Activated CD8-positive, alpha-beta memory T cell treated with anti-CD3 and anti-CD28 coated beads for 1 hour (primary cell): ENCODE data around the gene MRPL43.
"Not testable (repeated sequence)": the region's sequence is repeated elsewhere in the genome, so short reads cannot be mapped to it uniquely, and the experiment has no call there.

Experiments
- DNase-seq, 2 donors: peaks; one replicate each; pipeline ENCODE4 v3.0.0-alpha.2; 2020; ENCODE audit warnings: low read depth in 1 of 2; ENCODE audit errors: extremely low read depth in 1 of 2

MRPL43 gene

DNA sequence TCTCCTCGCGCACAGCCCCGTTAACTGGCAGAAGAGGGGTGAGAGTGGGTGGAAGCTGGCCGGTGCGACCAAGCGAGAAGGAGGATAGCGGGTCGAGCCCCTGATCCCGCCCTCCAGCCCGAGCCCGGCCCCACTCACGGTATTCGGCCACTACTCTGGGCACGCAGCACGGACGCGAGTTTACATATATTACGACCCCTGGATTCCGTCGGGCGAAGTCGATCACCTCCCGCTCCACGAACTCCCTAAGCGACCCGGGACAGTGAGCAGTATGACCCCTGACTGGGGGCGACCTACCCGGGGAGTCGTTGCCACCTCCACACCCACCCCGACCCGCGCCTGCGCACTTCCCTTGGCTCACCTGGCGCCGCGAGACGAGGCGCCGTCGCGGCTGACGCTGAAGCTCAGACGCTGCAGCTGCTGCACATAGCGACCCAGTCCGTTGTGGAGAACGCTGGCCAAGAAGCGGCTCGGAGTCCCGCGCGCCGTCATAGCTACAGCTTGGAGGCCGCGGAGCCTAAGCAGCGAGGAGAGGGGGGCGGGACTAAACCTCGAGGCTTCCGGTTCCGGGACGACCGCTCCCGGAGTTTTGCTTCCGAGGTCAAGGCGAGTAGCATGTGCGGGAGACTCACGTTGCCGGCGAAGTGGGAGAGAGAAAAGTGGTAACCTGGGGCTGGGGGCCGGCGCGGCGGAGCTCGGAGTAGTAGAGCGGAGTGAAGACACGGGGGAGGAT, at the start of gene MRPL43, which contains the start of gene TWNK:
Gene MRPL43, minus strand, starts transcription at position 546 of the 733 bp plus-strand sequence. Its CDS starts 54 bp downstream, at position 492.
Gene TWNK, plus strand, starts transcription at position 592 of the 733 bp plus-strand sequence. CDS start 668 bp downstream, outside the sequence.
- DNase-seq = peak in 1 of 2 donors; percentile 73

GRCh38 chr10:101036726-101037125, 49.4 kb upstream of the MRPL43 start:
- no peak for DNase-seq

DNA sequence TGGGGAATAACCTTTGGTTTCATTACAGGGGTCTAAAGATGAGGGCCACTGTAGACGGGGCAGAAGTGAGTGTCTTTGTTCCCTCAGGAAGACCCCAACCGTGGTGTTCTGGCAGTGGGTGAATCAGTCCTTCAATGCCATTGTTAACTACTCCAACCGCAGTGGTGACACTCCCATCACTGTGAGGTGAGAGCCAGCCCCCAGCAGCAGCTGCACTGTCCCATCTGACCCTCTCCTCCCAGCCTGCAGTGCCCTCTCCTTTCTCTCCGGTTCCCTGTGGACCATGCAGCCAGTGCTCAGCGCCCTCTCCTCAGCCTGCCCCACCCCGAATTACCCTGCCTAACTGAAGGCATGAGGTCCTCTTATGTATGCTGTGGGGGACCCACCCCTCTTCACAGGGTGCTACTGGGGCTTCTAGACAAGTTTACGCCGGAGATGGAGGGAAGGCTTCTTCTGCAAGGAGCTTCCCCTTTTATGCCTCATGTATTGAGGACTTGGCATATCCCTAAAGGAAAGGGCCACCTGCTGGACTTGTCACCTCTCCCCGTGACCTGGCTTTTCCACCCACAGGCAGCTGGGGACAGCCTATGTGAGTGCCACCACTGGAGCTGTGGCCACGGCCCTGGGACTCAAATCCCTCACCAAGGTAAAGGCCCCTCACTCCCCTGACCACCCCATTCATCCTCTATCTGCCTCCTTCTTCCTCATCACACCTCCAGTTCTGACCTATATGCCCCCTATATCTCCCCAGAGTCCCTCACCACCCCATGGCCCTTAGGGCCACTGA, 48.8 kb upstream of the MRPL43 start:
- no peak for DNase-seq

GRCh38 chr10:101035314-101035713, 48.0 kb upstream of the MRPL43 start:
- DNase-seq = no peak

- not testable (repeated sequence) for DNase-seq
These were observed 47.1 kb upstream of the MRPL43 start for GRCh38 chr10:101034404-101034803.

GRCh38 chr10:101033276-101033675, 46.0 kb upstream of the MRPL43 start:
- DNase-seq = no peak

DNA sequence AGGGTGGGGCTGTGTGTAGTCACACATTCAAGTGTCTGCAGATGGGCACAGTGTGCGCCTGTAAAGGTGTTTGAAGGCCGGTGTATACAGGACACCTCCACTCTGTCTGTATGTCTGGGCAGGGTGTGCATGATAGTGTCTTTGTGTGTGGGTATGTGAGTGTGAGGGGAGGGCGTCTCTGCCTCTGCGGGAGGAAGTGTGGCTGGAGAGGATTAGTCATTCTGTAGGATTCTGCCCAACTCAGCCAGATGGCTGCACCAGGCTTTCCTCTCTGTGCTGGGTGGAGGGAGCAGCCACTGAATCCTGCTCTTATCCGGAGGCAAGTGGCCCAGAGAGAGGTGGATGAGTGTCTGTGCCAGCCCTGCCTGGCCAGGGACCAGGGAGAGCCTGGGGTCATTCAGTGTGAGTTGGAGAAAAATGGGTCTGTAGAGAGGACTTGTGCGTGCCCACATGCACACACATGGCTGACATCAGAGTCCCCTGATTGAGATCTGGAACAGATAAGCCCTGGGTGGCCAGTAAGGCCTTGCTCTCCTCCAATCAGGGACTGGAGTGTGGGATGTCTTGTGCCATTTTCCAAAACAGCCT, 45.4 kb upstream of the MRPL43 start:
- peak in 1 of 2 donors; percentile 40 for DNase-seq

GRCh38 chr10:101031796-101032636, 44.7 kb upstream of the MRPL43 start:
- DNase-seq = peak in 1 of 2 donors; percentile 73

GRCh38 chr10:101031128-101031795, 44.0 kb upstream of the MRPL43 start, which contains the start of the genes PDZD7 and SFXN3:
Gene PDZD7, minus strand, starts transcription at chr10:101031129. Its CDS starts 910 bp downstream, at chr10:101030219.
Gene SFXN3, plus strand, starts transcription at chr10:101031234. Its CDS starts 3,461 bp downstream, at chr10:101034695.
- peak; percentile 92 to 96 for DNase-seq

- DNase-seq = no peak
These were observed 43.3 kb upstream of the MRPL43 start for GRCh38 chr10:101030496-101031127.

DNA sequence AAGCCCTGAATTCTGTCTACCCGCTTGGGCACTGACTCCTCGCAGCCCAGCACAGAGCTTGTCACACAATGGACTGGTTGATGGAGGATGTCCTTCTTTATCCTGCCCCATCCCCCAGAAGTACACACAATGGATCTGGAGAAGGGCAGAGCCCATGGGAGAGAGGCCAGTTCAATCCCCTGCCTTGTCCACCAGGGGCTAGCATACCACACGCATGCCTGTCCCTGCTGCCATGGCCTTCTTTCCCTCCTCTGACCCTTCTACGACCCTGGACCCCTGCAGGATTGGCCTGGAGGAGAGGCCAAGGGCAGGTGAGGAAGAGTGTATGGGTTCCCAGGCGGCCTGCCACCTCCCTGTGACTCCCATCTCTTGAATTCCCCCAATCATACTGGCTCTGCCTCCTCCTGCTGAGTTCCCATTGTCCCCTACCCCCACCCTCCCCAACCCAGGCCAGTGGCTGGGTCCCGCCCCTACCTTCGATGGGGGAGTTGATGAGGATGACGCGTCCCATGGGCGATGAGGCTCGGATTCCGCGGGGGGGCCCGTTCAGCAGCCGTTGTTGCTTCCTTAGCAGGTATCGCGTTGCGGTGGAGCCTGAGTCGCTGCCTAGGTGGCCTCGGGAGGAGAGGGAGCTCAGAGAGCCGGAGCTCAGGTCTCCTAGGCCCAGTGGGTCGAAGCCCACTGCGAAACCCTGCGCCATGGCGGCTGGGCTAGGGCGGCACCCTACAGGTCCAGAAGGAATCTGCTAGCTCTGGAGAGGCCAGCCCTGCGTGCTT, 42.4 kb upstream of the MRPL43 start:
- no peak for DNase-seq

DNA sequence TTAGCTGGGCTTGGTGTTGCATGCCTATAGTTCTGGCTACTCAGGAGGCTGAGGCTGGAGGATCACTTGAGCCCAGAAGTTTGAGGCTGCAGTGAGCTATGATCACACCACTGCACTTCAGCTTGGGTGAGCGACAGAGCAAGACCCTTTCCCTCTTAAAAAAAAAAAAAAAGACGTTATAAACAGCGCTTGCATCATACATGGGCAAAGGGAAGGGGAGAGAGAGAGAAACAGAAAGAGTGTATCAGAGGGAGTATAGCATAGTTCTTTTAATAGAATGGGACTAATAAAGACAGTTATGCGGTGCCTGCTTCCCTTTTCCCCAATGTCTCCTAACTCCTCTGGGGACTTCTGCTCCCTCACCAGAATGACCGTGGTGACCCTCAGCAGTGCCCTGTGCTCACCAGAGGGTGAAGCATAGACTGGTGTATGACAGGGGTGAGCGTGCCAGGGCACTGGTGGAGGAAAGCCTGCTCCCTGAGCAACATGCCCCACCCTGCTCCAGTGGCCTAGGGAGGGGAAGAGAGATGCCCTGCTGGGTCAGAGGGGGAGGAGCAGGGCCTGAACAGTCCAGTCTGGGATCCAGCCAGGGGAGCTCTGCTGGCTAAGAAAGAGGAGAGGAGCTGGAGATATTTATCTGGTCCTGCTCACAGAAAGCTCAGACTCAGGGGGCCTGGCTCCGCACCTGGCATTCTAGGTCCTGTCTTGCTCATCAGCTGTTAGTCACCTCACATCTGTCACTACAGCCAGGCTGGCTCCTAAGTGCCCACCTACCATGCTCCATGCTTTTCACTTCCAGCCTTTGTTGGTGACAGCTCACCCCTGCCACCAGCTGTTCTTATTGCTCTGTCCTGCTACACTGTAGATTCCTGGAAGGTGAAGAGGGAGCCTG, 41.4 kb upstream of the MRPL43 start:
- no peak for DNase-seq

- no peak for DNase-seq
These were observed 39.9 kb upstream of the MRPL43 start for GRCh38 chr10:101027106-101027720.

- no peak for DNase-seq
These were observed 35.8 kb upstream of the MRPL43 start for GRCh38 chr10:101022967-101023705.

DNA sequence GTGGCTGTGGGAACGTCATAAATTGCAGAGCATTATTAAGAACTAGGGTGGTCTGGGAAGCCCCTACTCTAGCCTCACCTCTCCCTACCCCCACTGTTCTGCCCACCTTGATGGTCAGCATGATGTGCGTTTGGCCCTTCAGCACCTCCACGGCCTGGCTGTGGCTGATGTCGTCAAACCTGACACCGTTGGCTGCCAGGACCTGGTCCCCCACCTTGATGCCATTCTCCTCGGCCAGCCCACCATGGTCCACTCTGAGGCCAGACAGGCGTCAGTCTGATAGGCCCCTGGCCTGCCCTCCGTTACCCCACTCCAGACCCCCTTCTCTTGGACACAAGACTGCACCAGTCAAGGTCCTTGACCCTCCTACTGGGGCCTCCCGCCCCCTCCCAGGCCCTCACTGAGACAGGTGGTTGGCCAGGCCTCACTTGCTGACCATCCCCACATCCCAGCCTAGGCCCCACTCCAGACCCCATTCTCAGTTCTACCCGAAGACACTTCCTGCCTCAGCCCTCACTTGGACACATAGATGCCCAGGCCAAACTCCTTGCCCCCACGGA, 34.5 kb upstream of the MRPL43 start:
- DNase-seq = no peak

- no peak for DNase-seq
These were observed 33.9 kb upstream of the MRPL43 start for GRCh38 chr10:101021239-101021638.
